SK-N-SH (cell line): ENCODE data around the gene MOV10L1. TPM values are rescaled to one million over a fixed set of nuclear protein-coding genes. Genes with fewer than 3 reads are reported as not detected.

Source experiments
- CTCF ChIA-PET: fragments of 300-600, 350-600 bp; formaldehyde crosslinking; extraction: SDS; loops from one replicate; lab custom pipeline; 2021; lab: Yijun Ruan, JAX
- POLR2A ChIA-PET: fragments of 350-600 bp; sonication (Branson Sonifier 250); formaldehyde crosslinking; extraction: SDS; loops from one replicate; lab custom pipeline; 2020; ENCODE audit warnings: antibody characterized with exemption, inconsistent platforms; lab: Yijun Ruan, JAX
- DNase-seq: peaks from one replicate; pipeline ENCODE4 v3.0.0; 2012
- H2AFZ ChIP-seq: fragments of 200-600 bp; sonication (generic); 2 replicates; pipeline ENCODE4 v1.8.1; 2016; ENCODE audit warnings: antibody characterized with exemption, mild to moderate bottlenecking, low read depth
- H3F3A ChIP-seq: fragments of 200-600 bp; sonication (generic); replicated peaks from 2 replicates; pipeline ENCODE3; 2016; ENCODE audit warnings: antibody characterized with exemption, mild to moderate bottlenecking; ENCODE audit not compliant: insufficient read depth
- H3K27ac ChIP-seq, 2 experiments: fragments of 200-500 bp in 1 of 2; fragments of 200-600 bp in 1 of 2; sonication (Bioruptor generic) in 1 of 2; sonication (generic), shearing (Covaris generic) in 1 of 2; 2 replicates each; pipeline versions ENCODE4 v1.5.1 to v1.6.1; 2014 to 2016; ENCODE audit warnings: low read depth in 2 of 2, inconsistent platforms in 1 of 2, low read length in 1 of 2, mild to moderate bottlenecking in 1 of 2, mixed read lengths in 1 of 2
- H3K27me3 ChIP-seq: fragments of 200-600 bp; sonication (generic), shearing (Covaris generic); 2 replicates; pipeline ENCODE4 v1.6.1; 2016; ENCODE audit warnings: mixed run types; ENCODE audit not compliant: insufficient read depth
- H3K36me3 ChIP-seq, 2 experiments: fragments of 200-500 bp in 1 of 2; fragments of 200-600 bp in 1 of 2; sonication (Bioruptor generic) in 1 of 2; sonication (generic) in 1 of 2; replicated peaks in 1 of 2; 2 replicates each; pipeline versions ENCODE3 to v1.5.1; 2014 to 2016; ENCODE audit warnings: low read length in 1 of 2, mild to moderate bottlenecking in 1 of 2; ENCODE audit not compliant: insufficient read depth in 2 of 2, control insufficient read depth in 1 of 2
- H3K4me1 ChIP-seq, 2 experiments: fragments of 200-500 bp in 1 of 2; fragments of 200-600 bp in 1 of 2; sonication (Bioruptor generic) in 1 of 2; sonication (generic), shearing (Covaris generic) in 1 of 2; 2 replicates each; pipeline versions ENCODE4 v1.5.1 to v1.6.1; 2014 to 2016; ENCODE audit warnings: low read depth in 1 of 2, low read length in 1 of 2, mixed run types in 1 of 2; ENCODE audit not compliant: insufficient read depth in 2 of 2, control insufficient read depth in 1 of 2
- H3K4me2 ChIP-seq: fragments of 200-600 bp; sonication (generic), shearing (Covaris generic); 2 replicates; pipeline ENCODE4 v1.6.1; 2017; ENCODE audit warnings: mixed run types
- H3K4me3 ChIP-seq, 2 experiments: fragments of 200-500 bp in 1 of 2; fragments of 200-600 bp in 1 of 2; sonication (Bioruptor generic) in 1 of 2; sonication (generic), shearing (Covaris generic) in 1 of 2; 2 replicates each; pipeline versions ENCODE4 v1.5.1 to v1.8.1; 2014 to 2016; ENCODE audit warnings: low read depth in 2 of 2, inconsistent platforms in 1 of 2, low read length in 1 of 2, mild to moderate bottlenecking in 1 of 2, mixed read lengths in 1 of 2, moderate library complexity in 1 of 2
- H3K79me2 ChIP-seq: fragments of 200-600 bp; sonication (generic); 2 replicates; pipeline ENCODE4 v1.8.1; 2017; ENCODE audit warnings: mild to moderate bottlenecking; ENCODE audit not compliant: insufficient read depth
- H3K9ac ChIP-seq: fragments of 200-600 bp; sonication (generic); 2 replicates; pipeline ENCODE4 v1.6.1; 2017; ENCODE audit warnings: mixed run types
- H3K9me2 ChIP-seq: fragments of 200-600 bp; sonication (generic); 2 replicates; pipeline ENCODE4 v1.6.1; 2017; ENCODE audit warnings: mixed run types
- H3K9me3 ChIP-seq: fragments of 200-600 bp; sonication (generic); 2 replicates; pipeline ENCODE4 v1.6.1; 2017; ENCODE audit warnings: mixed run types, mild to moderate bottlenecking, moderate library complexity
- H4K20me1 ChIP-seq: fragments of 200-600 bp; sonication (generic); 2 replicates; pipeline ENCODE4 v1.6.1; 2017; ENCODE audit warnings: mild to moderate bottlenecking, mixed run types; ENCODE audit not compliant: insufficient read depth
- CHD2 ChIP-seq: fragments of 150-350 bp; IDR thresholded peaks from 2 replicates; pipeline ENCODE4 v1.6.1; 2018; ENCODE audit warnings: low read length; ENCODE audit not compliant: partially characterized antibody
- FOXM1 ChIP-seq: IDR thresholded peaks from 2 replicates; pipeline ENCODE4 v1.4.0; 2012; ENCODE audit warnings: low read depth, mild to moderate bottlenecking
- MEF2A ChIP-seq: IDR thresholded peaks from 2 replicates; pipeline ENCODE4 v1.4.0; 2012; ENCODE audit warnings: low read depth, borderline replicate concordance
- MXI1 ChIP-seq: IDR thresholded peaks from 2 replicates; pipeline ENCODE4 v1.6.1; 2012; ENCODE audit warnings: mild to moderate bottlenecking, low read depth, low read length, improper control_type of control experiment
- POLR2AphosphoS5 ChIP-seq: IDR thresholded peaks from 2 replicates; pipeline ENCODE4 v1.6.1; 2012; ENCODE audit warnings: low read depth, low read length
- RAD21 ChIP-seq: IDR thresholded peaks from 2 replicates; pipeline ENCODE4 v1.6.1; 2012; ENCODE audit warnings: mild to moderate bottlenecking, low read length
- TCF12 ChIP-seq: IDR thresholded peaks from 2 replicates; pipeline ENCODE4 v1.4.0; 2012
- TEAD4 ChIP-seq: IDR thresholded peaks from 2 replicates; pipeline ENCODE4 v1.4.0; 2012; ENCODE audit warnings: mild to moderate bottlenecking, borderline replicate concordance; ENCODE audit not compliant: insufficient read depth
- WGBS: methylation state at CpG from one replicate; pipeline ENCODE4 v1.1.6; 2017; ENCODE audit warnings: low lambda C conversion rate; 5-methylcytosine and 5-hydroxymethylcytosine counted together
- polyA plus RNA-seq, 3 experiments: library from polyadenylated mRNA; depleted of rRNA; stranded (reverse); fragments of >200 nt; gene quantifications; 2 replicates each; pipeline ENCODE4 v1.2.3, GENCODE V29; 2012
- TF ChIP-seq, protein P1 (sequence below): IDR thresholded peaks from 2 replicates; pipeline ENCODE4; 2012
- TF ChIP-seq, protein P2 (sequence below): IDR thresholded peaks from 2 replicates; pipeline ENCODE4 v1.6.1; 2012; ENCODE audit warnings: mild to moderate bottlenecking, low read depth, low read length, moderate library complexity
- TF ChIP-seq, protein P3 (sequence below): IDR thresholded peaks from 2 replicates; pipeline ENCODE4 v1.4.0; 2012; ENCODE audit warnings: low read depth, borderline replicate concordance
- TF ChIP-seq, protein P4 (sequence below): IDR thresholded peaks from 2 replicates; pipeline ENCODE4 v1.4.0; 2012; ENCODE audit warnings: low read depth

MOV10L1 gene
- polyA plus RNA-seq, 1 of the 3 experiments (the other 2 are of a cell fraction) = 2.1 TPM

DNA sequence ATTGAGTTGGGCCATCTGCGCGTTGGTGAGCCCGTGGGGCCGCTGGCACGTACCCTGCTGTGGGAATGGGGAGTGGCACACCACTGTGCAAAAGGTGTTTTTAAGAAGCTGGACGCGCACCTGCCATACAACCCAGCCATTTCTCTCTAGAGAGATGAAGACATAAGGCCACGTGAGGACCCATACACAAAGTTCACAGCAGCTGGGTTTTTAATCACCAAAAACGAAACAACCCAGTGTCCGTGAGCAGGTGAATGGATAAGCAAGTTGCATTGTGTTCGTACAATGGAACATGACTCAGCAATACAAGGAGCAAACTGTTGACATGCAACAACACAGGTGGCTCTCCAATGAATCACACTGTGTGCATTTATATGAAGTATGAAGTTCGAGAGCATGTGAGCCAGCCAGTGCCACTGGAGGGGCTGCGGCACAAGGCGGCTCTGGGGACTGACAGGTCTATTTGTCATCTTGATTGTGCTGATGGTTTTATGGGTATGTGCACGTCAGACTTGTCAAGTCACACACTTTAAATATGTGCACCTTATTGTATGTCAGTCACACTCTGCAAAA, 50.1 kb downstream of the MOV10L1 start:
- POLR2A ChIA-PET = no interaction called here
- no peaks in the 10 kb centered on the region for H3K9me2 ChIP-seq
- no peak for TF ChIP-seq CHD2
- TF ChIP-seq, all 33 proteins: peak for 0
- H3K9ac ChIP-seq = no peak overlapping the region
- DNase-seq = no peak
- no peak overlapping the region for H3K27ac ChIP-seq
- H4K20me1 ChIP-seq = no peaks in the 10 kb centered on the region
- no peak overlapping the region for H3K4me3 ChIP-seq
- 92% methylated on average over 13 of the region's 15 CpGs for WGBS
- no peaks in the 10 kb centered on the region for H3K4me1 ChIP-seq
- CTCF ChIA-PET = no interaction called here
- peaks cover 3 to 4% of the 10 kb centered on the region in 2 experiments for H3K36me3 ChIP-seq
- no peaks in the 10 kb centered on the region for H3F3A ChIP-seq
- no peaks in the 10 kb centered on the region for H3K9me3 ChIP-seq
- H3K4me2 ChIP-seq = no peak overlapping the region
- H3K79me2 ChIP-seq = no peaks in the 10 kb centered on the region
- no peak overlapping the region for H2AFZ ChIP-seq
- H3K27me3 ChIP-seq = no peaks in the 10 kb centered on the region

DNA sequence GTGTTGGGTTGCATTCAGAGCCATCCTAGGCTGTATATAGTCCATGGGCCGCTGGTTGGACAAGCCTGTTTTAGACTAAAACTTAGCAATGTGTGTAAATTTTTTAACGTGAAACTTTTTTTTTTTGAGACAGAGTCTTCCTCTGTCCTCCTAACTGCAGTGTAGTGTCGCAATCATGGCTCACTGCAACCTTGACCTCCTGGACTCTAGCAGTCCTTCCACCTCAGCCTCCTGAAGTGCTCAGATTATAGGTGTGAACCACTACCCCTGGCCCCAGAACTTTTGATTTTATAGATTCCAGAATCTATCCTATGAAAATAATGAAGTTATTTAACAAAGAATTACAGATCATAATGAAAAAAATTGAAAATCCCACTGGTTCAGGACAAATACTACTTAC, 50.8 kb downstream of the MOV10L1 start:
- Histone ChIP-seq H3K27ac (no peak overlapping the region), H3K27me3 (no peaks in the 10 kb centered on the region), H4K20me1 (no peaks in the 10 kb centered on the region), H3K4me3 (no peak overlapping the region), H2AFZ (no peak overlapping the region), H3K4me2 (no peak overlapping the region), H3K4me1 (peaks cover 0 to 2% of the 10 kb centered on the region in 2 experiments; a peak in 1 of 4 replicates), H3K9me3 (no peaks in the 10 kb centered on the region), H3K9me2 (no peaks in the 10 kb centered on the region), H3F3A (no peaks in the 10 kb centered on the region), H3K36me3 (peaks cover 3 to 4% of the 10 kb centered on the region in 2 experiments), H3K9ac (no peak overlapping the region), H3K79me2 (no peaks in the 10 kb centered on the region)
- WGBS = 68% methylated on average over 3 of the region's 3 CpGs
- no peak for DNase-seq
- TF ChIP-seq MXI1 = no peak
- TF ChIP-seq, protein P1, sequence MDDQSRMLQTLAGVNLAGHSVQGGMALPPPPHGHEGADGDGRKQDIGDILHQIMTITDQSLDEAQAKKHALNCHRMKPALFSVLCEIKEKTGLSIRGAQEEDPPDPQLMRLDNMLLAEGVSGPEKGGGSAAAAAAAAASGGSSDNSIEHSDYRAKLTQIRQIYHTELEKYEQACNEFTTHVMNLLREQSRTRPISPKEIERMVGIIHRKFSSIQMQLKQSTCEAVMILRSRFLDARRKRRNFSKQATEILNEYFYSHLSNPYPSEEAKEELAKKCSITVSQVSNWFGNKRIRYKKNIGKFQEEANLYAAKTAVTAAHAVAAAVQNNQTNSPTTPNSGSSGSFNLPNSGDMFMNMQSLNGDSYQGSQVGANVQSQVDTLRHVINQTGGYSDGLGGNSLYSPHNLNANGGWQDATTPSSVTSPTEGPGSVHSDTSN = no peak
- no peak for TF ChIP-seq MEF2A
- no peak for TF ChIP-seq FOXM1
- no peak for TF ChIP-seq RAD21
- TF ChIP-seq, protein P2, sequence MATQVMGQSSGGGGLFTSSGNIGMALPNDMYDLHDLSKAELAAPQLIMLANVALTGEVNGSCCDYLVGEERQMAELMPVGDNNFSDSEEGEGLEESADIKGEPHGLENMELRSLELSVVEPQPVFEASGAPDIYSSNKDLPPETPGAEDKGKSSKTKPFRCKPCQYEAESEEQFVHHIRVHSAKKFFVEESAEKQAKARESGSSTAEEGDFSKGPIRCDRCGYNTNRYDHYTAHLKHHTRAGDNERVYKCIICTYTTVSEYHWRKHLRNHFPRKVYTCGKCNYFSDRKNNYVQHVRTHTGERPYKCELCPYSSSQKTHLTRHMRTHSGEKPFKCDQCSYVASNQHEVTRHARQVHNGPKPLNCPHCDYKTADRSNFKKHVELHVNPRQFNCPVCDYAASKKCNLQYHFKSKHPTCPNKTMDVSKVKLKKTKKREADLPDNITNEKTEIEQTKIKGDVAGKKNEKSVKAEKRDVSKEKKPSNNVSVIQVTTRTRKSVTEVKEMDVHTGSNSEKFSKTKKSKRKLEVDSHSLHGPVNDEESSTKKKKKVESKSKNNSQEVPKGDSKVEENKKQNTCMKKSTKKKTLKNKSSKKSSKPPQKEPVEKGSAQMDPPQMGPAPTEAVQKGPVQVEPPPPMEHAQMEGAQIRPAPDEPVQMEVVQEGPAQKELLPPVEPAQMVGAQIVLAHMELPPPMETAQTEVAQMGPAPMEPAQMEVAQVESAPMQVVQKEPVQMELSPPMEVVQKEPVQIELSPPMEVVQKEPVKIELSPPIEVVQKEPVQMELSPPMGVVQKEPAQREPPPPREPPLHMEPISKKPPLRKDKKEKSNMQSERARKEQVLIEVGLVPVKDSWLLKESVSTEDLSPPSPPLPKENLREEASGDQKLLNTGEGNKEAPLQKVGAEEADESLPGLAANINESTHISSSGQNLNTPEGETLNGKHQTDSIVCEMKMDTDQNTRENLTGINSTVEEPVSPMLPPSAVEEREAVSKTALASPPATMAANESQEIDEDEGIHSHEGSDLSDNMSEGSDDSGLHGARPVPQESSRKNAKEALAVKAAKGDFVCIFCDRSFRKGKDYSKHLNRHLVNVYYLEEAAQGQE = no peak
- TF ChIP-seq POLR2AphosphoS5 = no peak
- TF ChIP-seq, protein P3, sequence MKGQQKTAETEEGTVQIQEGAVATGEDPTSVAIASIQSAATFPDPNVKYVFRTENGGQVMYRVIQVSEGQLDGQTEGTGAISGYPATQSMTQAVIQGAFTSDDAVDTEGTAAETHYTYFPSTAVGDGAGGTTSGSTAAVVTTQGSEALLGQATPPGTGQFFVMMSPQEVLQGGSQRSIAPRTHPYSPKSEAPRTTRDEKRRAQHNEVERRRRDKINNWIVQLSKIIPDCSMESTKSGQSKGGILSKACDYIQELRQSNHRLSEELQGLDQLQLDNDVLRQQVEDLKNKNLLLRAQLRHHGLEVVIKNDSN = no peak
- TF ChIP-seq TEAD4 = no peak
- TF ChIP-seq, protein P4, sequence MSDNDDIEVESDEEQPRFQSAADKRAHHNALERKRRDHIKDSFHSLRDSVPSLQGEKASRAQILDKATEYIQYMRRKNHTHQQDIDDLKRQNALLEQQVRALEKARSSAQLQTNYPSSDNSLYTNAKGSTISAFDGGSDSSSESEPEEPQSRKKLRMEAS = no peak
- TF ChIP-seq TCF12 = no peak
- ChIA-PET POLR2A (no interaction called here), CTCF (interaction anchor here (0.6 kb wide), 1 partner anchor 160 kb away, joined by 3 read pairs; no protein-coding TSS in a partner anchor)
